IgD-negative memory B cell (primary cell): ENCODE data around the gene KRTAP2-4. TPM values are rescaled to one million over a fixed set of nuclear protein-coding genes. Genes with fewer than 3 reads are reported as not detected.
"Not testable (repeated sequence)": the region's sequence is repeated elsewhere in the genome, so short reads cannot be mapped to it uniquely, and the experiment has no call there.

Experiments
- H3K27ac Mint-ChIP-seq, 3 donors: one replicate each; pipeline ENCODE4 v1.8.0; 2020 to 2022; ENCODE audit warnings: mild to moderate bottlenecking in 3 of 3, mixed read lengths in 3 of 3, moderate library complexity in 1 of 3
- H3K27me3 Mint-ChIP-seq: one replicate; pipeline ENCODE4 v1.8.0; 2021; ENCODE audit warnings: mixed read lengths
- H3K36me3 Mint-ChIP-seq: one replicate; pipeline ENCODE4 v1.8.0; 2020; ENCODE audit warnings: mild to moderate bottlenecking, mixed read lengths
- H3K4me1 Mint-ChIP-seq, 3 donors: one replicate each; pipeline ENCODE4 v1.8.0; 2020 to 2022; ENCODE audit warnings: mixed read lengths in 3 of 3, mild to moderate bottlenecking in 1 of 3
- H3K4me3 Mint-ChIP-seq, 4 donors: one replicate each; pipeline ENCODE4 v1.8.0; 2020 to 2022; ENCODE audit warnings: mild to moderate bottlenecking in 4 of 4, mixed read lengths in 4 of 4, moderate library complexity in 3 of 4
- H3K9me3 Mint-ChIP-seq, 3 donors: one replicate each; pipeline ENCODE4 v1.8.0; 2020 to 2021; ENCODE audit warnings: mixed read lengths in 3 of 3, mild to moderate bottlenecking in 1 of 3
- polyA plus RNA-seq: library from polyadenylated mRNA; unstranded; fragments of 300-500 nt; fragmentation: Illumina TruSeq; gene quantifications from one replicate; pipeline ENCODE4 v1.2.3, GENCODE V29; 2021

Gene KRTAP2-4
- polyA plus RNA-seq, 1 donor from 2014 or later: not detected

GRCh38 chr17:41059276-41060051, 6.2 kb downstream of the KRTAP2-4 start:
- H3K36me3 Mint-ChIP-seq, H3K9me3 Mint-ChIP-seq, H3K4me3 Mint-ChIP-seq, H3K4me1 Mint-ChIP-seq, H3K27ac Mint-ChIP-seq: not testable (repeated sequence)
- peaks cover 17% of the 10 kb centered on the region for H3K27me3 Mint-ChIP-seq

- no peaks in the 10 kb centered on the region for H3K36me3 Mint-ChIP-seq
- peaks cover 0 to 2% (median 0%) of the 10 kb centered on the region in 3 donors for H3K4me1 Mint-ChIP-seq
- H3K27me3 Mint-ChIP-seq: peaks cover 17% of the 10 kb centered on the region
- H3K9me3 Mint-ChIP-seq: peaks cover 1 to 4% (median 2%) of the 10 kb centered on the region in 3 donors
- no peak overlapping the region for H3K27ac Mint-ChIP-seq
- no peak overlapping the region for H3K4me3 Mint-ChIP-seq
These were observed 6.9 kb downstream of the KRTAP2-4 start for GRCh38 chr17:41058741-41059140.

- H3K4me1 Mint-ChIP-seq: peaks cover 0 to 2% (median 0%) of the 10 kb centered on the region in 3 donors
- no peaks in the 10 kb centered on the region for H3K36me3 Mint-ChIP-seq
- H3K9me3 Mint-ChIP-seq: peaks cover 1 to 7% (median 2%) of the 10 kb centered on the region in 3 donors
- H3K27ac Mint-ChIP-seq: no peak overlapping the region
- H3K27me3 Mint-ChIP-seq: peaks cover 21% of the 10 kb centered on the region
- H3K4me3 Mint-ChIP-seq: no peak overlapping the region
These were observed 8.1 kb downstream of the KRTAP2-4 start for GRCh38 chr17:41057547-41057946.

- H3K4me3 Mint-ChIP-seq, H3K36me3 Mint-ChIP-seq, H3K9me3 Mint-ChIP-seq, H3K4me1 Mint-ChIP-seq: not testable (repeated sequence)
- H3K27me3 Mint-ChIP-seq: peaks cover 14% of the 10 kb centered on the region
- peak within 1 kb of the TSS in 1 of 3 donors; percentile 46 for H3K27ac Mint-ChIP-seq
These were observed 10.5 kb downstream of the KRTAP2-4 start, which contains the start of gene KRTAP2-2 for GRCh38 chr17:41055130-41055529. Gene KRTAP2-2, minus strand, starts transcription at chr17:41055230. Its CDS starts 19 bp downstream, at chr17:41055211.

- not testable (repeated sequence) for H3K4me1 Mint-ChIP-seq, H3K27ac Mint-ChIP-seq, H3K9me3 Mint-ChIP-seq, H3K4me3 Mint-ChIP-seq, H3K36me3 Mint-ChIP-seq
- H3K27me3 Mint-ChIP-seq: peaks cover 14% of the 10 kb centered on the region
These were observed 11.1 kb downstream of the KRTAP2-4 start for GRCh38 chr17:41054556-41054955.

- Mint-ChIP-seq H3K27ac (peak overlapping the region in 1 of 3 donors; percentile 46), H3K4me3 (no peak overlapping the region), H3K9me3 (peaks cover 1 to 7% (median 2%) of the 10 kb centered on the region in 3 donors), H3K27me3 (peaks cover 11% of the 10 kb centered on the region), H3K4me1 (peaks cover 0 to 4% (median 2%) of the 10 kb centered on the region in 3 donors), H3K36me3 (no peaks in the 10 kb centered on the region)
These were observed 11.7 kb downstream of the KRTAP2-4 start for GRCh38 chr17:41054025-41054424.

GRCh38 chr17:41052566-41052965, 13.1 kb downstream of the KRTAP2-4 start:
- Mint-ChIP-seq H3K27me3 (peaks cover 13% of the 10 kb centered on the region), H3K9me3 (peaks cover under 1 to 6% (median 1%) of the 10 kb centered on the region in 3 donors), H3K4me1 (peaks cover 0 to 6% (median 5%) of the 10 kb centered on the region in 3 donors), H3K4me3 (no peak overlapping the region), H3K27ac (no peak overlapping the region), H3K36me3 (no peaks in the 10 kb centered on the region)

- peaks cover 0 to 6% (median 5%) of the 10 kb centered on the region in 3 donors for H3K4me1 Mint-ChIP-seq
- peaks cover 13% of the 10 kb centered on the region for H3K27me3 Mint-ChIP-seq
- no peak overlapping the region for H3K4me3 Mint-ChIP-seq
- H3K9me3 Mint-ChIP-seq: peaks cover 0 to 6% (median 0%) of the 10 kb centered on the region in 3 donors
- H3K36me3 Mint-ChIP-seq: no peaks in the 10 kb centered on the region
- H3K27ac Mint-ChIP-seq: no peak overlapping the region
These were observed 16.6 kb downstream of the KRTAP2-4 start for GRCh38 chr17:41049110-41049509.

GRCh38 chr17:41048441-41048840, 17.2 kb downstream of the KRTAP2-4 start:
- H3K27me3 Mint-ChIP-seq: peaks cover 13% of the 10 kb centered on the region
- H3K36me3 Mint-ChIP-seq: no peaks in the 10 kb centered on the region
- peaks cover 0 to 6% (median 5%) of the 10 kb centered on the region in 3 donors for H3K4me1 Mint-ChIP-seq
- H3K27ac Mint-ChIP-seq: no peak overlapping the region
- peaks cover 1 to 7% (median 3%) of the 10 kb centered on the region in 3 donors for H3K9me3 Mint-ChIP-seq
- H3K4me3 Mint-ChIP-seq: no peak overlapping the region

GRCh38 chr17:41046735-41047465, 18.8 kb downstream of the KRTAP2-4 start, which contains the start of gene KRTAP2-1:
Gene KRTAP2-1, minus strand, starts transcription at chr17:41047316. Its CDS starts 49 bp downstream, at chr17:41047267.
- not testable (repeated sequence) for H3K27me3 Mint-ChIP-seq, H3K27ac Mint-ChIP-seq, H3K4me1 Mint-ChIP-seq, H3K4me3 Mint-ChIP-seq, H3K36me3 Mint-ChIP-seq
- H3K9me3 Mint-ChIP-seq: peaks cover 3 to 12% (median 10%) of the 10 kb centered on the region in 3 donors

GRCh38 chr17:41042953-41043352, 22.7 kb downstream of the KRTAP2-4 start:
- no peak overlapping the region for H3K27ac Mint-ChIP-seq
- H3K36me3 Mint-ChIP-seq: no peaks in the 10 kb centered on the region
- peaks cover 15% of the 10 kb centered on the region for H3K27me3 Mint-ChIP-seq
- peaks cover 5 to 12% (median 12%) of the 10 kb centered on the region in 3 donors for H3K9me3 Mint-ChIP-seq
- H3K4me1 Mint-ChIP-seq: peaks cover 0 to 2% (median 0%) of the 10 kb centered on the region in 3 donors
- no peak overlapping the region for H3K4me3 Mint-ChIP-seq

GRCh38 chr17:41040783-41041571, 24.7 kb downstream of the KRTAP2-4 start, which contains the start of gene KRTAP1-1:
Gene KRTAP1-1, minus strand, starts transcription at chr17:41041450. Its CDS starts 53 bp downstream, at chr17:41041397.
- H3K36me3 Mint-ChIP-seq, H3K4me1 Mint-ChIP-seq, H3K4me3 Mint-ChIP-seq, H3K27ac Mint-ChIP-seq: not testable (repeated sequence)
- Mint-ChIP-seq H3K27me3 (peaks cover 15% of the 10 kb centered on the region), H3K9me3 (peaks cover 5 to 12% (median 12%) of the 10 kb centered on the region in 3 donors)

- no peaks in the 10 kb centered on the region for H3K36me3 Mint-ChIP-seq
These were observed 27.8 kb downstream of the KRTAP2-4 start for GRCh38 chr17:41037853-41038350.

GRCh38 chr17:41034346-41034935, 31.2 kb downstream of the KRTAP2-4 start, which contains the start of gene KRTAP1-3:
Gene KRTAP1-3, minus strand, starts transcription at chr17:41034874. Its CDS starts 53 bp downstream, at chr17:41034821.
- H3K9me3 Mint-ChIP-seq, H3K36me3 Mint-ChIP-seq, H3K4me1 Mint-ChIP-seq, H3K4me3 Mint-ChIP-seq, H3K27ac Mint-ChIP-seq: not testable (repeated sequence)
- H3K27me3 Mint-ChIP-seq: peaks cover 13% of the 10 kb centered on the region

More at GRCh38 chr17:41037853-41038350, 27.8 kb downstream of the KRTAP2-4 start:
- H3K27ac Mint-ChIP-seq: no peak overlapping the region
- peaks cover 2 to 7% (median 3%) of the 10 kb centered on the region in 3 donors for H3K9me3 Mint-ChIP-seq
- H3K4me3 Mint-ChIP-seq: no peak overlapping the region
- no peaks in the 10 kb centered on the region for H3K4me1 Mint-ChIP-seq
- peaks cover 15% of the 10 kb centered on the region for H3K27me3 Mint-ChIP-seq
